Activated CD4-positive, alpha-beta T cell treated with anti-CD3 and anti-CD28 coated beads, Interleukin-2, amount 50 U/mL, for 24 hours (primary cell): ENCODE measurements around the gene USP24.

Source experiments
- DNase-seq, 2 donors: peaks; one replicate each; pipeline ENCODE4 v3.0.0-alpha.2; 2020; ENCODE audit warnings: low read depth in 1 of 2, low spot score in 1 of 2

USP24 gene

DNA sequence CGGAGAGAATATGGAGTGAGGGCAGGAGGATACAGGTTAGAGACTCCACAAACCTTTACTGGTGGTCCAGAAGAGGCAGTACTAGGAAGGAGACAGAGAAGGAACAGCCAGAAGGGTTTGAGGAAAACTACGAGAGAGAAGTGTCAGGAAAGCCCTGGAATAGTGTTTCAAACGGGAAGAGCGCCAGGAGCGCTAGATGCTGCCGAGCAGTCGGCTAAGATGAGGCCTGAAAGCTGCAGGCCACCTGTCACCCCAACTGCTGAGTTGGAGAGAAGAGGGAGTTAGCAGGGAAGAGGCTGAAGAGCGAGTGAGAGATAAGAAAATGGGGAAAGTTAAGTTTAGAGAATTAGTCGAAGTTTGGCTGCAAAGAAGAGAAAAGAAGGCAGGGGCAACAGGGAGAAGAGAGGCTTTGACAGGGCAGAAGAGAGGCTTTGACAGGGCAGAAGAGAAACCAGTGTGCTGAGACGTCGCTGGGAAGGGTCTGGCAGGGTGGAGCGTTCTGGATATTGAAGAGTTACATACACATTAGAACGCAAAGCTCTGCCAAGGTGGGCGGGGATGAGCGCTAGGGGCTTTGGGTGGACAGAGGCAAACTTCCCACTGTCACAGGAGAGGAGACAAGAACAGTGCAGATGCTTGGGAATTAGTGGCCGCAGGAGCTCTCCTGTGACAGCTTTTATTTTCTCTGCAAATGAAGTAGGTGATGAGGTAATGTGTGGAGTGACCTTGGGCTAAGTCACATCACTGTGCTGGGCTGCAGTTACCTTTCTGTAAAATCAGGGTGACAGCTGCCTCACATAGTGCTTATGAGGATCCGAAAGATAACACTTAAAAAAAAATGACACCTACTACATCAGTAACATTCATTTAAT lies 144.6 kb downstream of the USP24 start:
- no peak for DNase-seq

DNA sequence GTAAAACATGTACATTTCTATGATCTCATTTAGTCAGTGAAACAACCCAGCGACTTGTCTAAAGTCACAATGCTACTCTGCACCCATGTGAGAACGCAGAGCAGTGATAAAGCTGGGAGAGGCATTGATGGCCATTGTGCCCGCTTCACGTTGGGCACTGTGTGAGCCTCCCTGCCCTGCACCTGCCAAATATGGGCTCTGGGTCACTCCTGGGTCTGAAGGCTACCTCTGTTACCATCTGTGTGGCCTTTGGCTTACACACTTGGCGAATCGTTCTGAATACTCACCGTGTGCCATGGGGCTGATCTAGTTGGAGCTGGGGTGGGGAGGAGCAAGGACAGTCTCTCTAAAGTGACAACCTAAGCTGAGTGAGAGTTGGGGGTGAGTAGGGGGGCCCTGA lies 145.9 kb downstream of the USP24 start:
- no peak for DNase-seq

DNA sequence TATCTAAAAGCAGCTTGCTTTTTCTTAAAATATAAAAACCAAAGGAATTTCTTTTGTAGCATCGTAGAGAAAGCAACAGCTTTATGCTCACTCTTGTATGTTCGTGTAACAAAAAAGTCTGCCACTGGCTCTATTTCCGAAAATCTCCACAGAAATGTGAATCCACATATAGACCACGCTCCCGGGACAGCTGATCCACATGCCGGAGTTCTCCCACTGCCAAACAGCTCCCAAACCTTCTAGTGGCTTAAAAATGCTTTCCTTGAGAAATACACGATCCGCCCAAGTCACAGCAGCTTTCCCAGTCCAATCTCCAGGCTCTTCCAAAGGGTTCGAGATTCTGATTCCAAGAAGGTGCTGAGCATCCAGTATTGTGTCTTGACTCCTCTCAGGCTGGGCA lies 146.5 kb downstream of the USP24 start:
- no peak for DNase-seq

DNA sequence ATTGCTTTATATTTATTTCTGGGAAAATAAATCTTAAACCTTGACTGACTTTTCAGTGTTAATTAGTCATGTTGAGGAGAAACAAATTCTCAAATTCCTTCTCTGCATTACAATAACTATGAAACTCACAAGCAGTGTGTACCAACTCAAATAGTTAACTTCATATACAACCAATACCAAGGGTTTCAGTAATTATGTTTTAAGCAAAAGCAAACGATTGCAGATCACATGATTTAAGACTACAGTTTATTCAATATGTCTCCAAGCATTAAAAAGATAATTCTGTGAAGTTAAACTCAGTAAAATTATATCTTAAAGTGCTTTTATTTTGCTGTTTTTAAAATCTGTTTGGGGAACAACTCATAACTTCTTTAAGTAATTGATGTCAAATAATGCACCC lies 147.2 kb downstream of the USP24 start:
- DNase-seq: no peak

DNA sequence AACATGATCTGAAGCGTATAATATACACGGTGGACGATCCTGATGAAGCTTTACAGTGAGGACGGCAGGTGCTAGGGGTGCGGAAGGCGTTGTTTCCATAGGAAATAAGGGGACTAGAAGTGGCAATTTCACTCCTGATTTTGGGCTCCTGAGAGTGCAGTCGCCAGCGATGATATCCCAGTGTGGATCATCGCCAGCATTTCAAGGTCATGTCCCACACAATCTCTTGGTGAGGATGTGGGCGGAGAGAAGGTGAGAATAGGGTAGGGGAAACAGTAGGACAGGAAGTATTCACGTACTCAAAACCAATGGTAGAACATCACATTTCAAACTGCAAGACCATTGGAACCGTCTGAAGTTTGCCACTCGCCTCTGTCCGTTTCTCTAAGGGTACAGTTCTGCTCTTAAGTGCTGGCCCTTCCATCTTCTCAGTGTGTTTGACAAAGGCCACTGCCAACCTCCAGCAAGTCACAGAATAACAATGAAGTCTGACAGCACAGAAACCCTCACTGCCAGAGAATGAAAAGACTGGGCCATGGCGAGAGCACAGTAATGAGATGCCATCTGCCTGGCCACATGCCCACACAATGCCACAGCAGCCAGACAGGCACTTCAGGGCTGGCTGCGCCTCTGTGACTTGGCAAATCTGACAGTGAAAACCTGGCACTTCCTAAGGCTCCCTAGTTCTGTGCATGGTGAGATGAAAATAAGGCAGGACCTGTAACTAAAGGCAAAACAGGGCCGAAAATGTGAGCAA lies 148.0 kb downstream of the USP24 start:
- DNase-seq: no peak

DNA sequence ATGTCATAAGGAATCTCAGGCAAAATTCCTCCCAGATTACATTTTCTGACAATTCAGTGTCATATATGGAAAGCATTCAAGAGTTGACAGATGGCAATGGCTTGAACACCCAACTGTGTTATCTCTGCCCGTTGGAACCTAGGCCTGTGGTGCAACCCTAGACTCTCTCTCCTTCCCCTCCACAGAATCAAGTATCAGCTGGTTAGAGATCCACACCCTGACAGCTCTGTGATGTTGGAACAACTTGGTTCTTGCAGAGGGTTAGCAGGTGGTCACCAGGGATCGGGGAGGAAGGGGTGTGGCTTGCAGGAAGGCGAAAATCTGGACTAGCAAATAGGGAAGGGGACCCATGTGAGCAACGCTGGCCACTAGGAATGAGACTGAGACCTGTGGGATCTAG lies 149.5 kb downstream of the USP24 start:
- DNase-seq: no peak

DNA sequence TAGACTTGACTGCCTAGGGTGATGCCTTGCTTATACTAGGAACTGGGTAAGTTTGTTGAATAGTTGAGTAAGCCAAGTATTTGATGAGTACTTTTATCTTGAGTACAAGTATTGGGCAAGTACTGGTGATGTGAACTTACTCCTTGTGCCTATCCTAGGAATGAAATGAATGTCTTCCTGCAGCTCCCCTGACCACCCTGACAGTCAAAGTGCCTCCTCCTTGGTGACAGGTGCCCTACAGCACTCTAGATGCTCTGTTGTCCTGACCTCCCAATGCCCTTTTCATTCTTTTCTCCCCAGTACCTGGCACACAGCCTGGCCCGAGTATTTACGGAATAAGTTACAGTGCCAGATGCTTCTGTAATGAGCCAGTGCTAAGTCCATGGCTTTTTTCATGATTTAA lies 150.3 kb downstream of the USP24 start:
- no peak for DNase-seq

DNA sequence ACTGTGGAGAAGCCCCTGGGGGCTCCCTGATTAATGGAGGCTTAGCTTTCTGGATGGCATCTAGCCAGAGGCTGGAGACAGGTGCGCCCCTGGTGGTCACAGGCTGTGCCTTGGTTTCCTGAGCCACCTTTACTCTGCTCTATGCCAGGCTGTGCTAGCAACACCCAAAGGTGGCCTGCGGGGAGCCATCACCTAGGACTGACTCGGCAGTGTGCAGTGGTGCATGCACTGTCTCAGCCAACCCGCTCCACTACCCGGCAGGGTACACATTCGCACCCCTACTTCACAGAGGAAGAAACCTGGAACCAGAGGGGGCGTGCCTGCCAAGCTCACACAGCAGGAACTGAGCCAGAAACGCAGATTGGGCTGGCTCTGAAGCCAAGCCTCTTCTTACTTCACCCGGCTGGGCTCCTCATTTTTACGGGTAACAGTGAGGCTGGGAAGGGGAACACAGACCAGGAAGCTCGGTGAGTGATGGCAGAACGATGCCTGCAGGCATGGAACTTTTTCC lies 151.0 kb downstream of the USP24 start:
- no peak for DNase-seq

DNA sequence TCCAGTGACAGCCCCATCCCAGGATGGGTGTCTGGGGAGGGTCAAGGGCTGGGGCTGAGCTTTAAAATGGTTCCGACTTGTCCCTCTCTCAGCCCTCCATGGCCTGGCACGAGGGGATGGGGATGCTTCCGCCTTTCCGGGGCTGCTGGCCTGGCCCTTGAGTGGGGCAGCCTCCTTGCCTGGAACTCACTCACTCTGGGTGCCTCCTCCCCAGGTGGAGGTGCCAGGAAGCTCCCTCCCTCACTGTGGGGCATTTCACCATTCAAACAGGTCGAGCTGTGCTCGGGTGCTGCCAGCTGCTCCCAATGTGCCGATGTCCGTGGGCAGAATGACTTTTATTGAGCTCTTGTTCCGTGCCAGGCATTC lies 151.6 kb downstream of the USP24 start:
- no peak for DNase-seq

DNA sequence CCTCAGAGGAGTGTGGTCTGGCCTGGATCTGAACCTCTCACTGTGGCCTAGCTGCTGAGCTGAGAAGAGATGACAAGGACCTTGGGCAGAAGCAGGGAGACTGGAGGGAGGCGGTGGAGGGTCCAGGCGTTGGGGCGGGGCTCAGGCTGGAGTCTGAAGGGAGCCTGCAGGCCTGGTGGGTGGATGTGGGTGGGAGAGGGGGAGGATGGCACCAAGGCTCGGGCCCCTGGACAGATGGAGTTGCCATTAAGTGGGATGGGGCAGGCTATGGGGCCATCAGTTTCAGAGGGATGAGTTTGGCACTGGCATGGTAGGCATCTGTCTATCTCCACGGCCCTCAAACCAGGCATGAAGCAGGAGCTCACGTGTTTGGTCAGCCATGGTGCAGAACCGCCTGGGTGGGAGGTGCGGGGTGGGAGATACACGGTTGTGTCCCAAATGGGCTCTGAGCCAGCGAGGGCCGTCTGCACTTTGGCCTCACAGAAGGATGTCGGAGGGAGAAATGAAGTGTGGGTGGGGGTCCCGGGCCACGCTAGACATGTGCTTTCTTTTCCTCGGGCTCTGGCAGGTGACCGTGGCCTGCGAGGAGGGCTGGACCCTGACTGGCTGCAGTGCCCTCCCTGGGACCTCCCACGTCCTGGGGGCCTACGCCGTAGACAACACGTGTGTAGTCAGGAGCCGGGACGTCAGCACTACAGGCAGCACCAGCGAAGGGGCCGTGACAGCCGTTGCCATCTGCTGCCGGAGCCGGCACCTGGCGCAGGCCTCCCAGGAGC lies 152.2 kb downstream of the USP24 start:
- DNase-seq: no peak

DNA sequence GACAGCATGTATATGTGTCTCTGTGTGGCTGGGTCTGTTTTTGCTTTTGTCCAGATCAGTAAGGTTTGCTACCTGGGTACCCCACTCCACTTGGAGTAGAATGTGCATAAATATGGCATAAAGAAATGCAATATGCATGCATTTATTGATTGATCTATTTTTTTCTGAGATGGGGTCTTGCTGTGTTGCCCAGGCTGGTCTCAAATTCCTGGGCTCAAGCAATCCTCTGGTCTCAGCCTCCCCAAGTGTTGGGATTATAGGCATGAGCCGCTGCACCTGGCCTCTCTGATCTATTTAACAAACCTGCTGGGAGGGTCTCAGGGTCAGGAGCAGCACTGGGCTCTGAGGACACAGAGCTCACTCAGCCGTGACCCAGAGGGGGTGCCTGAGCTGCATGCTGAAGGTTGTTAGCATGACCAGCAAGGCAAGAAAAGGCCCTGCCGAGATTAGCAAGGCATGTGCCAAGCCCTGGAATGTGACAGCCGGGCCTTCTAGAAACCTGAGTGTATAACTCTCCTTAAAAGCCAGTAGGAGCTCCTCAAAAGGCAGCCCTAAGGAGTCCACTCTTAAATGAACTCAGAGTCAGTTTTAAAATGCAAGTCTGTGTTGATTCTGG lies 153.3 kb downstream of the USP24 start:
- no peak for DNase-seq

DNA sequence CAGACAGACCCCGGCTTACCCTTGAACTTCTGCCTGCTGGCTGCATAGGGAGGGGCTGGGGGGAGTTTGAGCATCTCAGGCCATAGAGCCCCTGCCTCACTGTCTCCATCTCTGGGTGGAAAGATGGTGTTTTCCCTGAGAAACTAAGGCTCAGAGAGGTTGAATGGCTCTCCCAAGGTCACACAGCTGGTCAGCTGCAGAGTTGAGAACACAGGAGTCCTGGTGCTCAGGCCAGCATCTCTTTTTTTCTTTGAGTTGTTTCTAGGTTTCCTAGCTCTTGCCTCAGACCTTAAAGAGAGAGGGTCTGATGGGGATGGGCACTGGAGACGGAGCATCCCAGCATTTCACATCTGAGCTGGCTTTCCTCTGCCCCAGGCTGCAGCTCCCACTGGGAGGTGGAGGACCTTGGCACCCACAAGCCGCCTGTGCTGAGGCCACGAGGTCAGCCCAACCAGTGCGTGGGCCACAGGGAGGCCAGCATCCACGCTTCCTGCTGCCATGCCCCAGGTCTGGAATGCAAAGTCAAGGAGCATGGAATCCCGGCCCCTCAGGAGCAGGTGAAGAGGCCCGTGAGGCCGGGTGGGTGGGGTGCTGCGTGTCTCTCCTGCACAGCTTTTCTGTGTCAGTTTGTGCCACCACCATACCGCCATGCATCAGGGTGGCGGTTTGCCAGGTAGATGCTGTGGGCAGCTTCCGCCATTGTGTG lies 154.0 kb downstream of the USP24 start:
- no peak for DNase-seq

DNA sequence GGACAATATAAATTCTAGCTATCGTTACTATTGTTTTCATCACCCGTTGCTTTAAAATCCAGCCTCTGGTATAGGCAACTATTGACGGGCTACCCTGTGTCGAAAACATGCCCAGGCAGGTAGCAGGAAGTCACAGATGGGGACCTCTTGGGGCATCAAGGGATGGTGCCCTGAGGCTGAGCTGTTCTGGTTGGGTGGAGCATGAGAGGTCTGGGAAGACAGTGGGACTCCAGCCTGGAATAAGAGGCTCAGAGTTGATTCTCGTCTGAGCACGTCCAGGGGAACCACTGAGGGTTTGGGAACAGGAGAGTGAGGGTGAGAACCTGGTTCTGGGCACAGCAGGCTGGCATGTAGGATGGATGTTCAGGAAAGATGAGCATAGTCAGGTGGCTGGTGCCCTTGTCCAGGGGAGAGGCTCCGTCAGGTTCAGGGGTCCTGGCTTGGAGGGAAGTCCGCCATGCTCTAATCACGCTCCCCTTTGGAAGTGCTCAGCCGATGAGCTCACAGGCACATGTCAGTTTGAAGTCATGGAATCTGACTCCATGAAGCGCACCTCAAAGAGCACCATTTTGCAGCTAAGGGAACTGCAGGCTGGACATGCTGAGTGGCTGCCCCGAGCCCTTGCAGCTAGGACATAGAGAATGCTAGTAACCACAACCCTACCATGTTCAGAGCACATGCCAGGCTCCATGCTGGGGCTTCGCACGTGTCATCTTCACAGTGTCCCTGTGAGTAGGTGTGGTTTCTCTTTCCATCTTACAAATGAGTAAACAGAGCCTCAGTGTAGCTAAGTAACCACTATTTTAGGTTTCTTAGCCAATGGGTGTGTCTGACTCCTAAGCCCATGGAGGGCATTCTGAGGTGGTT lies 154.8 kb downstream of the USP24 start:
- DNase-seq: no peak

DNA sequence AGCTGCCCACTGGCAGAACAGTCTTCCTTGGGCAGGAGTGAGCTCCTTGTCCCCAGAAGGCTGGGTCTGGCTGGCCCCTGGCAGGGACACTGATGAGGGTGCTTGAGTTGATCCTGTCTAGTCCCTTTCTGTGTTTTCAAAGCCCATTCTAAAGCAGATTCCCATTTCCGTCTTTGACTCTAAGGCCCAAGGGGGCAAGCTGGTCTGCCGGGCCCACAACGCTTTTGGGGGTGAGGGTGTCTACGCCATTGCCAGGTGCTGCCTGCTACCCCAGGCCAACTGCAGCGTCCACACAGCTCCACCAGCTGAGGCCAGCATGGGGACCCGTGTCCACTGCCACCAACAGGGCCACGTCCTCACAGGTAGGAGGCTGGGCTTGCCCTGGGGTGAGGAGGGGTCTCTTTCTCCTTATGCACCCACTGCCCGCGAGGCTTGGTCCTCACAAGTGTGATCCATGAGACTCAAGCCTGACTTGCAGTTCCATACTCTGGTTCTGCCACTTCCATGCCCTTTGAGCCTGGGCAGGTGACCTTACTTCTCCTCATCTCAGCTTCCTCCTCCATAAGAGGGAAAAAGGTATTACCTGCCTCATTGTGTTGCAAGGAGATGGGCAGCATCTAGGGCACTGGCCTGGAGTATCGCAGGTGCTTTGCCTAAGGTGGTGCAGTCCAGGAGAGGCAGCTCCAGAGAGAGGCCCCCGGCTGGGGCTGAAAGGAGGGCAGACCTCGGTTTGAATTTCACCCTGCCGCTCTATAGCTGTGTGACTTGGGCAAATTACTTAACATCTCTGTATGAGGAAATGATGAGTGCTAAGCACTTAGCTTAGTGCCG lies 155.6 kb downstream of the USP24 start:
- DNase-seq: no peak

DNA sequence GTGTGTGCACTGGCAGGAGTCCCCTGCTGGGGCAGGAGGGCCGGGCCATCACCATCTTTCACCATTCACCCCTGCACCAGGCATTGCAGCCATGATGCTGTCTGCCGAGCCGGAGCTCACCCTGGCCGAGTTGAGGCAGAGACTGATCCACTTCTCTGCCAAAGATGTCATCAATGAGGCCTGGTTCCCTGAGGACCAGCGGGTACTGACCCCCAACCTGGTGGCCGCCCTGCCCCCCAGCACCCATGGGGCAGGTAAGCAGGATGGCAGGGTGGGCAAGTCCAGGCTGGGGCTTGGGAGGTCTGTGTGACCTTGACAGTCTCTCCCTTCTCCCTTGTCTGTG lies 157.2 kb downstream of the USP24 start:
- DNase-seq: no peak

DNA sequence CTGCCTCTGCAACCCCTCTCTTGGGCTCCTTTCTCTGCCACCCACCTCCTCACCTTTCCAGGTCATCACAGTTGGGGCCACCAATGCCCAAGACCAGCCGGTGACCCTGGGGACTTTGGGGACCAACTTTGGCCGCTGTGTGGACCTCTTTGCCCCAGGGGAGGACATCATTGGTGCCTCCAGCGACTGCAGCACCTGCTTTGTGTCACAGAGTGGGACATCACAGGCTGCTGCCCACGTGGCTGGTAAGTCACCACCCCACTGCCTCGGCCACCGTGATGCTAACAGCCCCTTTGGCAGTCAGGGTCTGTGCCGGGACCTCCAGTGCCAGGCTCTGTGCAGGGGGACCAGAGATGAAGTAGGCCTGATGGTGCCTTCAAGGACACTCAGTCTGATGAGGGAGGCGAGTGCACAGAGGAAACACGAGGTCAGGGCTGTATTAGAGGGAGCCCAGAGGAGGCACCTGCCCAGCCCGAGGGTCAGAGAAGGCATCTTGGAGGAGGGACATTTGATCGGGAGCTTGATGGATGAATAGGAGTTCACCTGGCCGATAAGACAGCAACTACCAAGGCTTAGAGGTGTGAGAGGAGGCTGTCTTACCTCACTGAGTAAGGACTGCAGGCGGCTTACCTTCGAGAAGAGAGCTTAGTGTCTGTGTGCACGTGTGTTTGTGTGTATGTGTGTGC lies 157.8 kb downstream of the USP24 start:
- DNase-seq: no peak

DNA sequence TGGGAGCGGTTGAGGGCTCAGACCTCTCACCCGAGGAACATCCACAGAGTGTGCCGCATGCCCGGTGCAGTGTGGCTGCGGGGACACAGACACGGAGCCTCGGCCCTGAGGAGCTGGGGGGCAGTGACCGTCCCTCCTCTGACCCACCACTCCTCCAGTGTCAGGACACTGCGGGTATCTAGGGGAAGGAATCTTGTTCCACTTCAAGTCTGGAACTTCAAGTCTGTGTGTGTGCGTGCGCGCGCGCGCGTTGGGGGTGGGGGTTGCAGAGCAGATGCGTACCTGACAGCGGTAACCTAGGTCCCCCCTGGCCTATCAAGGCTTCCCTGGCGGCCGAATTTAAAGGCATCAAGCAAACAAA lies 158.6 kb downstream of the USP24 start:
- DNase-seq: no peak

DNA sequence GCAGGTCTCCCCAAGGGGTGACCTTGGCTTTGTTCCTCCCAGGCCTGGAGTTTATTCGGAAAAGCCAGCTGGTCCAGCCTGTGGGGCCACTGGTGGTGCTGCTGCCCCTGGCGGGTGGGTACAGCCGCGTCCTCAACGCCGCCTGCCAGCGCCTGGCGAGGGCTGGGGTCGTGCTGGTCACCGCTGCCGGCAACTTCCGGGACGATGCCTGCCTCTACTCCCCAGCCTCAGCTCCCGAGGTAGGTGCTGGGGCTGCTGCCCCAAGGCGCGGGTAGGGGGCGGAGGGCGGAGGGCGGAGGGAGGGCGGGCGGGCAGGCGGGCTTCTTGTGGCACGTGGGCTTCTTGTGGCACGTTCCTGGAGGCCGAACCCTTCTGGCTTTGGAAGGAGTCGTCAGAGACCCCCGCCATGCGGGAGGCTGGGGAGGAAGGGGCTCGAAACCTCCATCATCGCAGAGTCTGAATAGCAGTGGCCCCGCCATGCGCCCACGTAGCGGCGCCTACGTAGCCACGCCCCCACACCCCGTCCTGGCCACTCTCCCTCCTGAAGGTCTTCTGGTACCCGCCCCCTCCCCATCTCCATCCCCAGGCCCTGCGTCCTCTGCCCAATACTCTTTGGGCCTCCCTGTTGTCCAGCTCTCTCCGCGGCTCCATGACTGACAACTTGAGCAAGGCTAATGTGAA lies 159.1 kb downstream of the USP24 start:
- DNase-seq: no peak
